ENCODE results near the gene EHD4.

EHD4 gene

DNA sequence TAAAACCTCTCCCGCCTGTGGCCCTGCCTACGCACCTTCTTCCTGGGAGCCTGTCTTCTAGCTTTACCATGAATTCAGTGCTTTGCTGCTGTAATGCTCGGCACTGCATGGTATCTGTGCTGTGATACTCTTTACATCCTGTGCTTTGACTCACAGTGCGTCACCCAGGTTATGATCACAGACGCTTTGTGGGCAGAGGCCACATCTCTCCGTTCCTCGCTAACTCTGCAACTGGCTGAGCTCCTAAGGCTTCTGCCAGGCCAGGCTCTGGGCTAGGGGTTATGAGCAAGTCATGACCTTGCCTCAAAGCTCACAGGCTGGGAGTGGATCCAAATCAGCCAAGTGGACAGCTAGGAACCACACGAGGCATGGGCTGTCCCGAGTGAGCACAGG is 101.7 kb downstream of the EHD4 start:
- no peak overlapping the region for H3K4me2 ChIP-seq (ENCODE audit: low read length)
- no peaks in the 10 kb centered on the region for H3F3A ChIP-seq (ENCODE audit: insufficient read depth, low read length)
- H3K9ac ChIP-seq (ENCODE audit: low read length), result no peak overlapping the region
- no peak overlapping the region for H2AFZ ChIP-seq (ENCODE audit: low read length)
- no peaks in the 10 kb centered on the region for H3K36me3 ChIP-seq (ENCODE audit: insufficient read depth, low read length)
- H3K27me3 ChIP-seq (ENCODE audit: insufficient read depth, low read length), result peaks cover 3% of the 10 kb centered on the region; the same call in 1 of the 2 replicates
- H3K79me2 ChIP-seq (ENCODE audit: insufficient read depth, low read length), result no peaks in the 10 kb centered on the region
- no peak overlapping the region for H3K4me3 ChIP-seq (ENCODE audit: low read depth, low read length, poor library complexity, severe bottlenecking)
- H3K27ac ChIP-seq (ENCODE audit: low read depth, low read length, poor library complexity, severe bottlenecking), result no peak overlapping the region
- no peaks in the 10 kb centered on the region for H3K9me3 ChIP-seq (ENCODE audit: low read length)
- no peak for TF ChIP-seq EZH2 (IDR thresholded peaks at IDR 0.05; ENCODE audit: borderline replicate concordance, low read length)
- TF ChIP-seq, protein P1, sequence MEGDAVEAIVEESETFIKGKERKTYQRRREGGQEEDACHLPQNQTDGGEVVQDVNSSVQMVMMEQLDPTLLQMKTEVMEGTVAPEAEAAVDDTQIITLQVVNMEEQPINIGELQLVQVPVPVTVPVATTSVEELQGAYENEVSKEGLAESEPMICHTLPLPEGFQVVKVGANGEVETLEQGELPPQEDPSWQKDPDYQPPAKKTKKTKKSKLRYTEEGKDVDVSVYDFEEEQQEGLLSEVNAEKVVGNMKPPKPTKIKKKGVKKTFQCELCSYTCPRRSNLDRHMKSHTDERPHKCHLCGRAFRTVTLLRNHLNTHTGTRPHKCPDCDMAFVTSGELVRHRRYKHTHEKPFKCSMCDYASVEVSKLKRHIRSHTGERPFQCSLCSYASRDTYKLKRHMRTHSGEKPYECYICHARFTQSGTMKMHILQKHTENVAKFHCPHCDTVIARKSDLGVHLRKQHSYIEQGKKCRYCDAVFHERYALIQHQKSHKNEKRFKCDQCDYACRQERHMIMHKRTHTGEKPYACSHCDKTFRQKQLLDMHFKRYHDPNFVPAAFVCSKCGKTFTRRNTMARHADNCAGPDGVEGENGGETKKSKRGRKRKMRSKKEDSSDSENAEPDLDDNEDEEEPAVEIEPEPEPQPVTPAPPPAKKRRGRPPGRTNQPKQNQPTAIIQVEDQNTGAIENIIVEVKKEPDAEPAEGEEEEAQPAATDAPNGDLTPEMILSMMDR (IDR thresholded peaks at IDR 0.05; ENCODE audit: low read length), result no peak
- H4K20me1 ChIP-seq (ENCODE audit: insufficient read depth, low read length), result no peaks in the 10 kb centered on the region
- no peaks in the 10 kb centered on the region for H3K4me1 ChIP-seq (ENCODE audit: insufficient read depth, low read length, severe bottlenecking)
- H3K9me2 ChIP-seq (ENCODE audit: low read depth, low read length), result no peaks in the 10 kb centered on the region

DNA sequence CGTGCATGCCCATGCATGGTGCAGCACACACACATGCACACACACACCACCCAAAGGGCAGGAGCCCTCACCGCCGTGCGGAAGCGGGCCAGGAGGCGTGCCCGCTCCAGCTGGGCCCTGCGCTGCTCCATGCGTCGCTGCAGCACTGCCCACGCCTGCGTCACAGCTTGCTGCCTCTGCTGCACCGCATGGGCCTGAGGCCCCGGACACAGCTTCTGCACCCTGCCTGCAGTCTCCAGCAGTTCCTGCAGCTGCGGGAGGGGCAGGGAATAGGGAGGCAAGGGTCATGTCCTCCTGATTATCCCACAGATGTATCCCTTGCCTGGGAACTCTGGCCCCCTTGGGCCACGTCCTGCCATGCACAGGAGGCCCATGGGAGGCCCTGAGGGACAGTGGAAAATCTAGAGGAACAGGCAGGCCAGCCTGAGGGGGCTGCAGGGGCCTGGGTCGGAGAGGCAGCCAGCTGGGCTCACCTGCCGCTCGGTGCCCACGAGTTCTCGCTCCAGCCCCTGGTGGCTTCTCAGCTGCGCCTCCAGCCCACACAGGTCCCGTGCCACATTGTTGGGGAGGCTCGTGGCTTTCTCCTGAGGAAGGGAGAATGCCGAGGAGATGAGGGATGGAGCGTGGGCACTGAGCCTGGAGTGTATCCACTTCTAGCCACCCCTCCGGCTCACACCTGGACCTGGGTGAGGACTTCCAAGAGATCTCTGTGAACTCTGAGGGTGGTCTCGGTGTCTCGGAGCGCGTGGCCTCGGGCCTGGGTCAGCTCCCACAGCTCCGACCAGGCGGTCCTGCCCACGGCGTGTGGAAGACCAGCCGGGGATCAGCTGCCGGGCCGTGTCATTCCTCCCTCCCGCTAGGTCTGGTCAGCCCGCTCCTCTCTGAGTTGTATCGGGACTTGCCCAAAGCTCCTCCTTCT is 102.3 kb downstream of the EHD4 start:
- no peak overlapping the region for H3K4me2 ChIP-seq (ENCODE audit: low read length)
- no peaks in the 10 kb centered on the region for H3K4me1 ChIP-seq (ENCODE audit: insufficient read depth, low read length, severe bottlenecking)
- no peaks in the 10 kb centered on the region for H4K20me1 ChIP-seq (ENCODE audit: insufficient read depth, low read length)
- H3K4me3 ChIP-seq (ENCODE audit: low read depth, low read length, poor library complexity, severe bottlenecking), result no peak overlapping the region
- no peaks in the 10 kb centered on the region for H3F3A ChIP-seq (ENCODE audit: insufficient read depth, low read length)
- H3K27me3 ChIP-seq (ENCODE audit: insufficient read depth, low read length), result peaks cover 3% of the 10 kb centered on the region; the same call in 1 of the 2 replicates
- H2AFZ ChIP-seq (ENCODE audit: low read length), result no peak overlapping the region
- no peaks in the 10 kb centered on the region for H3K36me3 ChIP-seq (ENCODE audit: insufficient read depth, low read length)
- no peaks in the 10 kb centered on the region for H3K9me3 ChIP-seq (ENCODE audit: low read length)
- H3K9ac ChIP-seq (ENCODE audit: low read length), result no peak overlapping the region
- H3K9me2 ChIP-seq (ENCODE audit: low read depth, low read length), result no peaks in the 10 kb centered on the region
- H3K79me2 ChIP-seq (ENCODE audit: insufficient read depth, low read length), result no peaks in the 10 kb centered on the region
- no peak for TF ChIP-seq EZH2 (IDR thresholded peaks at IDR 0.05; ENCODE audit: borderline replicate concordance, low read length)
- TF ChIP-seq, protein P1 (IDR thresholded peaks at IDR 0.05; ENCODE audit: low read length), result no peak
- no peak overlapping the region for H3K27ac ChIP-seq (ENCODE audit: low read depth, low read length, poor library complexity, severe bottlenecking)

DNA sequence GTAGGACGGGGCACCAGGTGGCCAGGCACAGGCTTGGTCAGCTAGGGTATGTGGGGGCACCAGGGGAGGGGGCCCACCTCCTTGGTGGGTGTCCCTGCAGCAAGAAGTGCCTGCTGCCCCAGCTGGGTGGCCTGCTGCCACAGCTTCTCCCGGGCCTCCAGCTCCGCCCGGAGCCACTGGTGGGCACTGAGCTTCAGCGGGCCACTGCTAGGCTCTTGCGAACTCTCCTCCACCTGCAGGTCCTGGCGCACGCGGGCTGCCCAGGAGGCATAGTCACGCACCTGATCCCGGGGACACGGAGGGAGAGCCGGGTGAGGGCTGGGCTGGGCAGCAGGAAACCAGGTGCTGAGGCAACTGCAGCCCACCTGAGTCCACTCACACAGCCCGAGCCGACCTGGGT is 104.0 kb downstream of the EHD4 start:
- H3K9me3 ChIP-seq (ENCODE audit: low read length), result no peaks in the 10 kb centered on the region
- no peak overlapping the region for H3K9ac ChIP-seq (ENCODE audit: low read length)
- no peak overlapping the region for H3K4me2 ChIP-seq (ENCODE audit: low read length)
- H3K36me3 ChIP-seq (ENCODE audit: insufficient read depth, low read length), result no peaks in the 10 kb centered on the region
- no peak overlapping the region for H2AFZ ChIP-seq (ENCODE audit: low read length)
- H3K4me3 ChIP-seq (ENCODE audit: low read depth, low read length, poor library complexity, severe bottlenecking), result no peak overlapping the region
- no peaks in the 10 kb centered on the region for H4K20me1 ChIP-seq (ENCODE audit: insufficient read depth, low read length)
- TF ChIP-seq, protein P1 (IDR thresholded peaks at IDR 0.05; ENCODE audit: low read length), result no peak
- TF ChIP-seq EZH2 (IDR thresholded peaks at IDR 0.05; ENCODE audit: borderline replicate concordance, low read length), result no peak
- H3K9me2 ChIP-seq (ENCODE audit: low read depth, low read length), result no peaks in the 10 kb centered on the region
- H3K27me3 ChIP-seq (ENCODE audit: insufficient read depth, low read length), result peaks cover 3% of the 10 kb centered on the region; the same call in 1 of the 2 replicates
- no peaks in the 10 kb centered on the region for H3F3A ChIP-seq (ENCODE audit: insufficient read depth, low read length)
- no peaks in the 10 kb centered on the region for H3K79me2 ChIP-seq (ENCODE audit: insufficient read depth, low read length)
- H3K4me1 ChIP-seq (ENCODE audit: insufficient read depth, low read length, severe bottlenecking), result no peaks in the 10 kb centered on the region
- H3K27ac ChIP-seq (ENCODE audit: low read depth, low read length, poor library complexity, severe bottlenecking), result no peak overlapping the region
